CD4-positive, CD25-positive, alpha-beta regulatory T cell (primary cell): ENCODE results near the gene ERLEC1. TPM values are rescaled to one million over a fixed set of nuclear protein-coding genes. Genes with fewer than 3 reads are reported as not detected.
"Not testable (repeated sequence)": the region's sequence is repeated elsewhere in the genome, so short reads cannot be mapped to it uniquely, and the experiment has no call there.

ENCODE experiments used
- ATAC-seq, 2 donors: fragments of 150-1000 bp; cut with Tn5 transposase; one replicate each; pipeline ENCODE4 v1.10.0; 2021; ENCODE audit warnings: low read depth in 2 of 2, moderate number of reproducible peaks in 2 of 2, moderate library complexity in 1 of 2
- DNase-seq, 3 donors: peaks; one replicate each; pipeline versions ENCODE4 v3.0.0 to v3.0.0-alpha.2; 2012 to 2022; ENCODE audit warnings: mixed read lengths in 1 of 3
- H3K27ac ChIP-seq: one replicate; pipeline ENCODE4 v1.7.0; 2013; ENCODE audit warnings: mild to moderate bottlenecking, low read length; ENCODE audit not compliant: insufficient read depth, poor library complexity, severe bottlenecking
- H3K27me3 ChIP-seq: one replicate; pipeline ENCODE4 v1.7.0; 2013; ENCODE audit warnings: low read length; ENCODE audit not compliant: control insufficient read depth, insufficient read depth
- H3K36me3 ChIP-seq: one replicate; pipeline ENCODE4 v1.7.0; 2013; ENCODE audit warnings: mild to moderate bottlenecking, low read length, moderate library complexity; ENCODE audit not compliant: control insufficient read depth, insufficient read depth
- H3K4me1 ChIP-seq: 2 replicates; pipeline ENCODE4 v1.7.0; 2013; ENCODE audit warnings: mild to moderate bottlenecking, low read length; ENCODE audit not compliant: insufficient read depth, control insufficient read depth, poor library complexity, severe bottlenecking
- H3K4me3 ChIP-seq: one replicate; pipeline ENCODE4 v1.7.0; 2013; ENCODE audit warnings: low read depth, mild to moderate bottlenecking, low read length, moderate library complexity
- H3K9me3 ChIP-seq, 2 experiments: 1 replicate in 1 of 2; 2 replicates in 1 of 2; pipeline ENCODE4 v1.7.0; 2013; ENCODE audit warnings: low read length in 2 of 2, mild to moderate bottlenecking in 1 of 2, moderate library complexity in 1 of 2; ENCODE audit not compliant: control insufficient read depth in 2 of 2
- H3K27ac Mint-ChIP-seq, 3 donors: one replicate each; pipeline ENCODE4 v1.8.0; 2020 to 2022; ENCODE audit warnings: mild to moderate bottlenecking in 3 of 3, mixed read lengths in 3 of 3, moderate library complexity in 2 of 3
- H3K27me3 Mint-ChIP-seq: one replicate; pipeline ENCODE4 v1.8.0; 2022; ENCODE audit warnings: mild to moderate bottlenecking, mixed read lengths
- H3K36me3 Mint-ChIP-seq: one replicate; pipeline ENCODE4 v1.8.0; 2020; ENCODE audit warnings: mixed read lengths
- H3K4me1 Mint-ChIP-seq, 4 donors: one replicate each; pipeline ENCODE4 v1.8.0; 2020 to 2022; ENCODE audit warnings: mixed read lengths in 4 of 4, mild to moderate bottlenecking in 1 of 4
- H3K4me3 Mint-ChIP-seq, 4 donors: one replicate each; pipeline ENCODE4 v1.8.0; 2020 to 2022; ENCODE audit warnings: mild to moderate bottlenecking in 4 of 4, mixed read lengths in 4 of 4, moderate library complexity in 3 of 4
- H3K9me3 Mint-ChIP-seq, 7 donors: one replicate each; pipeline ENCODE4 v1.8.0; 2020 to 2022; ENCODE audit warnings: mixed read lengths in 7 of 7, mild to moderate bottlenecking in 3 of 7, moderate library complexity in 2 of 7
- polyA plus RNA-seq, 4 donors: library from polyadenylated mRNA; unstranded; fragments of 300-500 nt; fragmentation: Illumina TruSeq; gene quantifications; one replicate each; pipeline ENCODE4 v1.2.3, GENCODE V29; 2021
- total RNA-seq: library from RNA; stranded (reverse); gene quantifications from one replicate; pipeline ENCODE4 v1.2.3, GENCODE V29; 2022

ERLEC1 gene
- total and polyA plus RNA-seq, 5 donors from 2014 or later: 18.0 to 27.3 (median 25.2) TPM

DNA sequence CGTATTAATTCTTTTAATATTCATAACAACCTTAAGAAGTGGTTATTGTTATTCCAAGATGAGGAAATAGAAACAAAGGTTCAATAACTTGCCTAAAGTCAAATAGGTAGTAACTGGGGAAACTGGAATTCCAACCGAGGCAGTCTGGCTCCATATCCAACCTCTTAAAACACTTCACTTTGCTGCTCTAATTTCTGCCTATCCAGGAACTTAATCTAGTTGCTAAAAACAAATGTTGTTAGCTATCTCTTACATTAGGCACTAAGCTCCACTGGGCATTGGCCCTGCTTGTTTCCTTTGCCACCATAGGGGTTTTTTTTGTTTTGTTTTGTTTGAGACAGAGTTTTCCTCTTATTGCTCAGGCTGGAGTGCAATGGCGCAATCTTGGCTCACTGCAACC, 24.8 kb downstream of the ERLEC1 start:
- no peak for DNase-seq
- Mint-ChIP-seq H3K27me3 (no peaks in the 10 kb centered on the region), H3K27ac (no peak overlapping the region), H3K4me1 (peaks cover 0 to 7% (median 2%) of the 10 kb centered on the region in 4 donors), H3K9me3 (no peaks in the 10 kb centered on the region), H3K4me3 (no peak overlapping the region), H3K36me3 (peaks cover 56% of the 10 kb centered on the region)
- no peak for ATAC-seq
- Histone ChIP-seq H3K9me3 (no peaks in the 10 kb centered on the region), H3K36me3 (peaks cover 88% of the 10 kb centered on the region), H3K27me3 (no peaks in the 10 kb centered on the region), H3K4me1 (no peaks in the 10 kb centered on the region), H3K27ac (no peak overlapping the region), H3K4me3 (no peak overlapping the region)

DNA sequence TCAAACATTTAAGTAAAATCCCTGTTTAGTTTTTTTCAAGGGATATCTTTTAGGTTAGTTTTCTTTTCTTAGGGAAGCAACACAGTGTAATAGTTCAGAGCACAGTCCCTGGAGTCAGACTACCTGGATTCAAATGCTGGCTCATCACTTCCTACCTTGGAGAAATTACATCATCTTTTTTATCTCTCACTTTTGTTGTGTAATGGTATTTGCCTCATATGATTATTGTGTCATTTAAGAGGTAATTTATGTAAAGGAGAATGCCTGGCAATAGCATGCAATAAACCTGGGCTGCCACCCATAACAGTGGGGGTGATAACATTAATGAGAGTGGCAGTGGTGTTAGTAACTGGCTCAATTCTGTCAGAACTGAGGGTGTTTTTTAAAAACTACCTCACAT, 26.3 kb downstream of the ERLEC1 start:
- Mint-ChIP-seq H3K27ac (no peak overlapping the region), H3K9me3 (no peaks in the 10 kb centered on the region), H3K4me3 (no peak overlapping the region), H3K36me3 (peaks cover 61% of the 10 kb centered on the region), H3K27me3 (no peaks in the 10 kb centered on the region), H3K4me1 (peaks cover 0 to 4% (median 0%) of the 10 kb centered on the region in 4 donors)
- DNase-seq (no peak), ATAC-seq (no peak)
- H3K9me3 ChIP-seq: no peaks in the 10 kb centered on the region
- H3K36me3 ChIP-seq: peaks cover 82% of the 10 kb centered on the region
- H3K27me3 ChIP-seq: no peaks in the 10 kb centered on the region
- H3K27ac ChIP-seq: no peak overlapping the region
- H3K4me1 ChIP-seq: no peaks in the 10 kb centered on the region
- H3K4me3 ChIP-seq: no peak overlapping the region

DNA sequence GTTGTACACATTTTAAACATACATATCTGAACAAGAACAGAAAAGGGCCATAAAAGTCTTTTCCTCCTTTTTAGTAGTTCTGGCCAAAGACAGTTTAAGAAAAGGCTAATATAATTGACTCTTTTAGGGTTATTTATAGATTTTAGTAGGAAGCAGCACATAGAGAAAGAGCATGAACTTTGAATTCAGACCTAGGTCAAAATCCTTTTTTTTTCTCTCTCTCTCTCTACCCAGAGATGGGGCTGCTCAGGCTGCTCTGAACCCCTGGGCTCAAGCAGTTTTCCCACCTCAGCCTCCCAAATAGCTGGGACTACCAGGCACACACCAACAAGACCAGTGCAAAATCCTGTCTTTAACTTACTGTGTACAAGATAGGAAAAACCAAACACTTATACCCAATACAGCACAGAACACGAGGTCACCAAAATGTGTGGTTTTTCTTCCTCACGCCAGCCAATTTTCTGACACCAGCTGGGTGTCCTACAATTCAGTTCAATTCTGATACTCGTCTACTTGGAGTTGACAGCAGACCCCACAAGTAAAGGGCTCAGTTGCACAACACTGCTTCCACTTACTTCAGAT, 32.1 kb downstream of the ERLEC1 start:
- no peak for ATAC-seq
- H3K4me3 ChIP-seq: no peak overlapping the region
- Mint-ChIP-seq H3K4me3 (peak overlapping the region in 1 of 4 donors; percentile 68), H3K9me3 (no peaks in the 10 kb centered on the region), H3K27ac (peak overlapping the region in 1 of 3 donors; percentile 62), H3K4me1 (peaks cover 0 to 3% (median 0%) of the 10 kb centered on the region in 4 donors), H3K27me3 (no peaks in the 10 kb centered on the region), H3K36me3 (peaks cover 29% of the 10 kb centered on the region)
- no peaks in the 10 kb centered on the region for H3K9me3 ChIP-seq
- DNase-seq: no peak
- no peaks in the 10 kb centered on the region for H3K4me1 ChIP-seq
- H3K27ac ChIP-seq: no peak overlapping the region
- H3K27me3 ChIP-seq: no peaks in the 10 kb centered on the region
- H3K36me3 ChIP-seq: peaks cover 46% of the 10 kb centered on the region

GRCh38 chr2:53819634-53820033, 32.8 kb downstream of the ERLEC1 start:
- no peaks in the 10 kb centered on the region for H3K4me1 ChIP-seq
- peak overlapping the region in 1 of 4 donors; percentile 68 for H3K4me3 Mint-ChIP-seq
- H3K27me3 Mint-ChIP-seq: no peaks in the 10 kb centered on the region
- DNase-seq: no peak
- H3K27me3 ChIP-seq: no peaks in the 10 kb centered on the region
- H3K9me3 Mint-ChIP-seq: no peaks in the 10 kb centered on the region
- peak overlapping the region in 1 of 3 donors; percentile 62 for H3K27ac Mint-ChIP-seq
- H3K4me1 Mint-ChIP-seq: peaks cover 0 to 3% (median 0%) of the 10 kb centered on the region in 4 donors
- H3K9me3 ChIP-seq: no peaks in the 10 kb centered on the region
- ATAC-seq: no peak
- H3K36me3 ChIP-seq: peaks cover 39% of the 10 kb centered on the region
- peaks cover 27% of the 10 kb centered on the region for H3K36me3 Mint-ChIP-seq
- H3K4me3 ChIP-seq: no peak overlapping the region
- H3K27ac ChIP-seq: no peak overlapping the region

DNA sequence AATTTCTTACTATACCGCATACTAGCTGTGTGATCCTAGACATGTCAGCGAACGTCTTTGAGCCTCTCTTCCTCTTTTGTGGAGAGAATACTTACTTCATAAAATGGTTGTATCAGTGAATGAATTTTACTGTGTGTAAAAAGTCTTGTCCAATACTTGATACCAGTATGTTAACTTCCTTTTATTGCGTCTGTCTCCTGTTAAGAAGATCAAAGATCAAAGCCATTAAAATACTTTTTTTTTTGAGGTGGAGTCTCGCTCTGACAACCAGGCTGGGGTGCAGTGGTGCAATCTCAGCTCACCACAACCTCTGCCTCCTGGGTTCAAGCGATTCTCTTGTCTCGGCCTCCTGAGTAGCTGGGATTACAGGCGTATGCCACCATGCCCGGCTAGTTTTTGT, 33.2 kb downstream of the ERLEC1 start:
- no peak for DNase-seq

GRCh38 chr2:53820711-53821110, 33.9 kb downstream of the ERLEC1 start:
- Mint-ChIP-seq H3K36me3 (peaks cover 19% of the 10 kb centered on the region), H3K4me1 (peaks cover 0 to 3% (median 0%) of the 10 kb centered on the region in 4 donors), H3K27ac (no peak overlapping the region), H3K9me3 (no peaks in the 10 kb centered on the region), H3K4me3 (no peak overlapping the region), H3K27me3 (no peaks in the 10 kb centered on the region)
- Histone ChIP-seq H3K4me1 (no peaks in the 10 kb centered on the region), H3K36me3 (peaks cover 31% of the 10 kb centered on the region), H3K27me3 (no peaks in the 10 kb centered on the region), H3K9me3 (no peaks in the 10 kb centered on the region), H3K27ac (no peak overlapping the region), H3K4me3 (no peak overlapping the region)
- DNase-seq (no peak), ATAC-seq (no peak)

More for the DNA sequence above, 33.2 kb downstream of the ERLEC1 start:
- Mint-ChIP-seq H3K4me1 (peaks cover 0 to 3% (median 0%) of the 10 kb centered on the region in 4 donors), H3K4me3 (no peak overlapping the region), H3K27me3 (no peaks in the 10 kb centered on the region), H3K9me3 (no peaks in the 10 kb centered on the region), H3K36me3 (peaks cover 26% of the 10 kb centered on the region), H3K27ac (no peak overlapping the region)
- H3K27ac ChIP-seq: no peak overlapping the region
- H3K4me1 ChIP-seq: no peaks in the 10 kb centered on the region
- H3K27me3 ChIP-seq: no peaks in the 10 kb centered on the region
- no peaks in the 10 kb centered on the region for H3K9me3 ChIP-seq
- H3K4me3 ChIP-seq: no peak overlapping the region
- no peak for ATAC-seq
- H3K36me3 ChIP-seq: peaks cover 38% of the 10 kb centered on the region

DNA sequence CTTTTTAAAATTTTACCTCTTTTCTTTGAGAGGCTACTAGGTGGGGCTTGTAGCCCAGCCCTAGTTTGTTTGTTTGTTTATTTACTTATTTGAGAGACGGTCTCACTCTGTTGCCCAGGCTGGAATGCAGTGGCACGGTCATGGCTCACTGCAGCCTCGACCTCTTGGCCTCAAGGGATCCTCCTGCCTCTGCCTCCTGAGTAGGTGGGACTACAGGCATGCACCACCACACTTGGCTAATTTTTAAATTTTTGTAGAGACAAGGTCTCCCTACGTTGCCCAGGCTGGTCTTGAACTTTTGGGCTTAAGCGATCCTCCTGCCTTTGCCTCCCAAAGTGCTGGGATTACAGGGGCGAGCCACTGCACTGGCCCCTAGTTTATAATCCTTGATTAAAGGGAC, 35.0 kb downstream of the ERLEC1 start:
- ATAC-seq (no peak), DNase-seq (no peak)
- Mint-ChIP-seq H3K4me3 (no peak overlapping the region), H3K27ac (no peak overlapping the region), H3K36me3 (peaks cover 16% of the 10 kb centered on the region), H3K27me3 (no peaks in the 10 kb centered on the region), H3K4me1 (peaks cover 0 to under 1% (median 0%) of the 10 kb centered on the region in 4 donors), H3K9me3 (no peaks in the 10 kb centered on the region)
- no peak overlapping the region for H3K4me3 ChIP-seq
- no peaks in the 10 kb centered on the region for H3K27me3 ChIP-seq
- peaks cover 21% of the 10 kb centered on the region for H3K36me3 ChIP-seq
- H3K9me3 ChIP-seq: no peaks in the 10 kb centered on the region
- H3K27ac ChIP-seq: no peak overlapping the region
- H3K4me1 ChIP-seq: no peaks in the 10 kb centered on the region

GRCh38 chr2:53823639-53824038, 36.8 kb downstream of the ERLEC1 start:
- not testable (repeated sequence) for H3K27ac ChIP-seq, H3K4me1 Mint-ChIP-seq, H3K4me1 ChIP-seq, H3K27me3 ChIP-seq, H3K9me3 ChIP-seq, ATAC-seq, H3K27ac Mint-ChIP-seq, H3K9me3 Mint-ChIP-seq, H3K4me3 ChIP-seq, H3K4me3 Mint-ChIP-seq, H3K27me3 Mint-ChIP-seq
- peaks cover 11% of the 10 kb centered on the region for H3K36me3 ChIP-seq
- DNase-seq: peak in 1 of 3 donors; percentile 55
- H3K36me3 Mint-ChIP-seq: peaks cover 15% of the 10 kb centered on the region
